ENCODE data around the gene IL1A.

The IL1A gene

DNA sequence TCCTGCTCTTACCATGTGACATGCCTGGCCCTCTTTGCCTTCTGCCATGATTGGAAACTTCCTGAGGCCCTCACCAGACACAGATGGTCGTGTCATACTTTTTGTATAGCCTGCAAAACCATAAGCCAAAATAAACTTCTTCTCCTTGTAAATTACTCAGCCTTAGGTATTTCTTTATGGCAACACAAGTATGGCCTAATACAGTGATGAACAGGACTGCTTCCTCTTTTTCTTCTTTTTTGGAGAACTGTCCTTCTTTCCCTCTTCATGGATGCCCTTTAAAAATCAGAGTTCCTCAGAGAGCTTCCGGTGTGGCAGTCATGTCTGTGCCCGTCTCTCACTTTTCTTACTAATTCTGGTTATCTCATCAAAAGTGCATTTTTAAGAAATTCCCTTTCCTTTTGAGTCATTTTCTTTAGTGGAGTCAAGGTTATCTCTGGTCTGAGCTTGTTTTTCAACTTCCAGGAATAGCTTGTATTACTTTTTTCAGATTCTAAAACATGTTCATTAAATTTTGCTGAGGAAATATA is 9.2 kb upstream of the IL1A start:
- DNase-seq (ENCODE audit: low spot score), result no peak
- no peak for FAIRE-seq

GRCh38 chr2:112792419-112792818 is 8.1 kb upstream of the IL1A start:
- FAIRE-seq, result no peak
- no peak for DNase-seq (ENCODE audit: low spot score)

DNA sequence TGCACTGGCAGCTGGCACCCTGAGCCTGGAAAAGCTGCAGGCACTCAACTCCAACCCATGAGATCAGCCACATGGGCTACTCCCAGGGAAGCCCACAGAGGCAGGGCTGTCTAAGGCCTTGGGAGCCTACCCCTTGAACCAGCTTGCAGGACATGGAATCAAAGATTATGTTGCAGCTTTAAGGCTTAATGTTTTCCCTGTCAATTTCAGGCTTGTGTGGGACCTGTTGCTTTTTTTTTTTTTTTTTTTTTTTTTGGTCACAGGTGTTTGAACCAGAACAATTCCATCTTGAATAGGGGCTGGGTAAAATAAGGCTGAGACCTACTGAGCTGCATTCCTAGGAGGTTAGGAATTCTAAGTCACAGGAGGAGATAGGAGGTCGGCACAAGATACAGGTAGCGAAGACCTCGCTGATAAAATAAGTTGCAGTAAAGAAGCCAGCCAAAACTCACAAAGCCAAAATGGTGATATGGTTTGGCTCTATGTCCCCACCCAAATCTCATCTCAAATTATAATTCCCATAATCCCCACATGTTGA is 7.5 kb upstream of the IL1A start:
- FAIRE-seq (no peak), DNase-seq (ENCODE audit: low spot score) (no peak)

DNA sequence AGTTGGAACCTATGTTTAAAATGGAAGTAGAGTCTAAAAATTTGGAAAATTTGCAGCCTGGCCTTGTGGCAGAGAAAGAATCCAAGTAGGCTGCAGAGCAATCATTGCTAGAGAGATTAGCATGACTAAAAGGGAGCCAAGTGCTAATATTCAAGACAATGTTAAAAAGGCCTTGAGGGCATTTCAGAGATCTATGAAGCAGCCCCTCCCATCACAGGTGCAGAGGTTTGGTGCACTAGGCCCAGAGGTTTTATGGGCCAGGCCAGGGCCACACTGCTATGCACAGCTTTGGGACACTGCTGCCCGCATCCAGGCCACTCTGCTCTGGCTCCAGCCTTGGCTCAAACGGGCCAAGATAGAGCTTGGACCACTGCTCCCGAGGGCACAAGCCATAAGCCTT is 6.7 kb upstream of the IL1A start:
- no peak for FAIRE-seq
- no peak for DNase-seq (ENCODE audit: low spot score)

- FAIRE-seq (no peak), DNase-seq (ENCODE audit: low spot score) (no peak)
Observed at GRCh38 chr2:112790305-112790704, 6.0 kb upstream of the IL1A start.

DNA sequence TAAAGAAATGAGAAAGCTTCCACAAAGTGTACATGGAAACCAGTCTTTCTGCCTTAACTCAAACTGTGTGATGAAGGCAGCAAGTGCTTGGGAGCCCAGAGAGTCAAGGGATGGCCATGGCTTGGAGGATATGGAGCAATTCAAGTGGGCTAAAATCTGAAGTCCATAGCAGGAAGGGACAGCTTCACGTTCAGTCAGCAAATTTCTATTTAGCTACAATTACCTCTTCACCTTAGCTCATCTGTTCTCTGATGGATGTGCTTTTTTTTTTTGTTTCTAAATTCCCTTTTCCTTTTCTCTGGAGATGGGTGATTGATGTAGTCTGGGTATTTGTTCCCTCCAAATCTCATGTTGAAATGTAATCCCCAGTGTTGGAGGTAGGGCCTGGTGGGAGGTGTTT is 4.9 kb upstream of the IL1A start:
- DNase-seq (ENCODE audit: low spot score) (no peak), FAIRE-seq (no peak)

DNA sequence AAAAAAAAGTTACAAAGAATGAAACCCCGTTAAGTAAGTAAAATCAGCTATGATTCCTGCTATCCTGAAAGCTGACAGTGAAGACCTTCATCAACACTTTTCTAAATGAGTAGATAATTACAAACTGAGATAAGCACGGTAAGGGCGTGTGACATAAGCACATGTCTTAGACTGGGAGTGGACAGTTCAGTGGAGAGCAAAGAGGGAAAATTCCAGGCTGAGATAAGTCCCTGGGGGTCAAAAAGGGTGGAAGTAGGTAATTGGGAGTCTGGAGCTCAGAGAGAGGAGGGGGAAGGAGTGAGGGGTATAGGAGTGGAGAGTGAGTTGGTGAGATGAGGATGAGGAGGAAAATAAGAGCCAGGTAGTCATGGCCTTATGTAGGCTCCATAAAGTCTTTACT is 4.4 kb upstream of the IL1A start:
- no peak for FAIRE-seq
- DNase-seq (ENCODE audit: low spot score), result no peak

GRCh38 chr2:112787729-112788393 is 3.6 kb upstream of the IL1A start:
- FAIRE-seq (no peak), DNase-seq (ENCODE audit: low spot score) (no peak)

DNA sequence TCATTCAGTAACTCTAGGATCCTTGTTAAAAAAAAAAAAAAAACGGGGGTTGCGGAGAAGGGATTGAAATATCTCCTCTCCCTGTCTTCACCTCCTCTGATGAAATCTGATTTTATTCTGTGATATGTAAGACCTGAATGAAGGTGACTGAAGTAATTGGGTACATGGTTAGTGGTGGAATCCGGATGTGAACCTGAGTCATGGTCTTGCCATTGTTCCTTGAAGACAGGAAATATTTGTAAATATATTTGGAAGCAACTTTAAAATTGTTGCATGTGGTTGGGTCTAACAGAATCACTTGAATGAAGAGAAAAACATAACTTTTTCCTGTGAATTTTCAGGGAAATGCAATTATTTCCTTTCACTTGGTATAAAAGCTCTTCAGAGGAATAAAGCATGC is 3.0 kb upstream of the IL1A start:
- DNase-seq (ENCODE audit: low spot score) (peak; percentile 44), FAIRE-seq (no peak)

- no peak for DNase-seq (ENCODE audit: low spot score)
- no peak for FAIRE-seq
Observed at GRCh38 chr2:112783187-112783714, 1.0 kb downstream of the IL1A start.

GRCh38 chr2:112782234-112782799 is 2.0 kb downstream of the IL1A start:
- DNase-seq (ENCODE audit: low spot score) (no peak), FAIRE-seq (no peak)

- FAIRE-seq, result no peak
- DNase-seq (ENCODE audit: low spot score), result no peak
Observed at GRCh38 chr2:112779598-112779997, 4.7 kb downstream of the IL1A start.

DNA sequence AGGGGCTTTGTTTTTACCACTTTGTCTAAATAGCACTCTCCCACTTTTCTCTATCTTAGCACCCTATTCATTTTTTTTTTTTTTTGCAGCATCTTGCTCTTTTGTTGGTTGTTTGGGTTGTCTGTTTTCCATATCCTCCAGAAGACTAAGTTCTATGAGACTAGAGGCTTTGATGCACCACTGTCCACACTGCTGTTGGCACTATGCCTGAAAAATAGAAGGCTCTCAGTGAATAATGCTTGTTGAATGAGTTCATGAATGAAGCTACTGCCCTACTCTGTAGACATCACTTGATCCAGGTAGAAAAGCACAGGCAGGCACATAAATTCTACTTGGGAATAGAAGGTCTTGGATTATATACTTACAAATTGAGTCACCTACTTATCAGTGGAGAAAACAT is 7.3 kb downstream of the IL1A start:
- FAIRE-seq, result no peak
- DNase-seq (ENCODE audit: low spot score), result no peak

DNA sequence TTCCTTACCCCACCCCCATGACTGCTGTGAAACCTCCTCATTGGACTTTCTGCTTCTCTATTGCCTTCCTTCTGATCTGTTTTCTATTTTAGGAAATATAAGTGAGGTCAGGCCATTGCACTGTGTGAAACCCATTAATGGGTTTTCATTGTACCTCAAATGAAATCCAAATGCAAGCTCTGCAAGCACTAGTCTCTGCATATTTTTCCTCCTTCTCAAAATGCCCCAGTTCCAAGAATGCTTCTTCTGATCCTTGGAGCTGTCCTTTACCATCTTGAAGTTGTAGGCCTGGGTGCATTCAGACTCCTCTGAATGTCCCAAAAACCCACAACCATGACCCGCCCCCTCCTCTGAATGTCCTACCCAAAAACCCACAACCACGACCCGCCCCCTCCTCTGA is 8.2 kb downstream of the IL1A start:
- DNase-seq (ENCODE audit: low spot score) (no peak), FAIRE-seq (no peak)

DNA sequence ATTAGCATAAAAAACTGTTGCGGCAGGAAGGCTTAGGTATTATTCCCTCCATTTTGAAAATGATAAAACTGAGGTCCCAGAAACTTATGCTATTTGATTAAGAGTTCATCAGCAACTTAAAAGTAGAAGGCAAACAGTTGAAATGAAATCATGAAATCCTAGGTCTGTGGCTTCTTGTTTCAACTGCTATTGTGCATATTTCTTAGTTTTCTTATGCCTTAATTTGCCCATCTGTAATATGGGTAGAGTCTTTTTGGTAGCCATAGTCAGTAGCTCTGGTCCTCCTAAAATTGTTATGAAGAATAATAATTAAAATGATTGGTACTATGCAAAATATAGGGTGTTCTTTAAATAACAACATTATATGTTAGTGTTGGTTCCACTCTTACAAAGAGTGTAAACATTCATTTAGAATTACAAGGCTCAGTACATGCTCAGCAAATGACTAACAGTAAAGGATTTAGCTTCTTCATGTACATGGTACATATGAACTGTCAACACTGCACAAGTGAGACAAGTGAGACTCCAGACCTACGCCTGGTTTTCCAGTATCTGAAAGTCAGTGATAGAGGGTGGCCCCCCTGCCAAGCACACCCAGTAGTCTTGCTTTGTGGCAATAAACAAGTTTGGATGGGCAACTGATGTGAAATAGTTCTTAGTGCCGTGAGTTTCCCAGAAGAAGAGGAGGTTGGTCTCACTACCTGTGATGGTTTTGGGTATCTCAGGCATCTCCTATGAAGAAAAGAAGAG is 9.6 kb downstream of the IL1A start:
- FAIRE-seq (peak; percentile 58), DNase-seq (ENCODE audit: low spot score) (no peak)

DNA sequence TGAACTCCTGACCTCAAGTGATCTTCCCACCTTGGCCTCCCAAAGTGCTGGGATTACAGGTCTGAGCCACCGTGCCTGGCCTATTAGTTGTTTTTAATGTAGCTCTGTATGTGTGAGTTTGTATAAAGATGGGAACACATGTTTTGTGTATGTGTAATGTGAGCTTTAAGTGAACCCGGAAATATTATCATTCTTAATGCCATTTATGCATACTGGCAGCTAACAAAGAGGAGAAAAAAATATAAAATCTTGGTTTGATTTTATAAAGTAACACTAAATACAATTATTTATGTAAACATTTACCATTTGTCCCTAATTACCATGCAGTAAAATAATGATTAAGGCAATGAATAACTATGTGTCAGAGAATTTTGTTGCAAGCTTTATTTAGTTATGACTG is 10.7 kb downstream of the IL1A start:
- FAIRE-seq (no peak), DNase-seq (ENCODE audit: low spot score) (no peak)

GRCh38 chr2:112772911-112773475 is 11.3 kb downstream of the IL1A start:
- FAIRE-seq (no peak), DNase-seq (ENCODE audit: low spot score) (no peak)

- FAIRE-seq (no peak), DNase-seq (ENCODE audit: low spot score) (no peak)
Observed at GRCh38 chr2:112772322-112772721, 12.0 kb downstream of the IL1A start.

- no peak for DNase-seq (ENCODE audit: low spot score)
- FAIRE-seq, result peak; percentile 20
Observed at GRCh38 chr2:112768432-112768831, 15.9 kb downstream of the IL1A start.

- FAIRE-seq (no peak), DNase-seq (ENCODE audit: low spot score) (no peak)
Observed at GRCh38 chr2:112767693-112768330, 16.5 kb downstream of the IL1A start.

DNA sequence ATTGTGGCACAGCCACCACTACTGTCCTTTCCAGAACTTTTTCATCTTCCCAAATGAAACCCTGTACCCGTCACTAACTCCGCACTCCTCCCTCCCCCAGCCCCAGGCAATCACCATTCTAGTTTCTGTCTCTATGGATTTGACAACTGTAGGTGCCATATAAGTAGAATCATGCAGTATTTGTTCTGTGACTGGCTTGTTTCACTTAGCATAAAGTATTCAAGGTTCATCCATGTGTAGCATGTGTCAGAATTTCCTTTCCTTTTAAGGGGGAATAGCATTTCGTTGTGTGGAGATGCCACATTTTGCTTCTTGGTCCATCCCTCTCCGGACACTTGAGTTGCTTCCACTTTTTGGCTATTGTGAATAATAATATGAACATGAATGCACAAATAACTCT is 19.0 kb downstream of the IL1A start:
- DNase-seq (ENCODE audit: low spot score) (no peak), FAIRE-seq (no peak)

Data from urothelium cell line (cell line).